ENCODE measurements around the gene PRKN.

The PRKN gene

GRCh38 chr6:161947371-161947770 is 780.2 kb downstream of the PRKN start:
- TF ChIP-seq CTCF (IDR thresholded peaks at IDR 0.05), result no peak
- intact Hi-C loops (cut with DNase I; ENCODE audit: low total_unique reads), result no loop called here

GRCh38 chr6:161946461-161946860 is 781.1 kb downstream of the PRKN start:
- Histone ChIP-seq H3K27ac (no peak overlapping the region), H3K4me3 (no peak overlapping the region), H3K4me1 (no peaks in the 10 kb centered on the region), H3K36me3 (no peaks in the 10 kb centered on the region), H3K27me3 (no peaks in the 10 kb centered on the region), H3K9me3 (no peaks in the 10 kb centered on the region)
- intact Hi-C loops (cut with DNase I; ENCODE audit: low total_unique reads), result no loop called here
- no peak for TF ChIP-seq CTCF (IDR thresholded peaks at IDR 0.05)
- DNase-seq, result no peak

More at GRCh38 chr6:161947371-161947770, 780.2 kb downstream of the PRKN start:
- no peaks in the 10 kb centered on the region for H3K36me3 ChIP-seq
- H3K27me3 ChIP-seq, result no peaks in the 10 kb centered on the region
- H3K4me1 ChIP-seq, result no peaks in the 10 kb centered on the region
- DNase-seq, result no peak
- H3K27ac ChIP-seq, result no peak overlapping the region
- H3K9me3 ChIP-seq, result no peaks in the 10 kb centered on the region
- no peak overlapping the region for H3K4me3 ChIP-seq

GRCh38 chr6:161943561-161943960 is 784.0 kb downstream of the PRKN start:
- Histone ChIP-seq H3K27ac (no peak overlapping the region), H3K9me3 (no peaks in the 10 kb centered on the region), H3K36me3 (no peaks in the 10 kb centered on the region), H3K4me1 (no peaks in the 10 kb centered on the region), H3K27me3 (no peaks in the 10 kb centered on the region), H3K4me3 (no peak overlapping the region)
- DNase-seq, result no peak
- intact Hi-C loops (cut with DNase I; ENCODE audit: low total_unique reads), result no loop called here
- TF ChIP-seq CTCF (IDR thresholded peaks at IDR 0.05), result no peak

GRCh38 chr6:161941565-161941964 is 786.0 kb downstream of the PRKN start:
- no peak for DNase-seq
- H3K36me3 ChIP-seq, result no peaks in the 10 kb centered on the region
- H3K4me1 ChIP-seq, result no peaks in the 10 kb centered on the region
- no peaks in the 10 kb centered on the region for H3K27me3 ChIP-seq
- intact Hi-C loops (cut with DNase I; ENCODE audit: low total_unique reads), result no loop called here
- H3K27ac ChIP-seq, result no peak overlapping the region
- TF ChIP-seq CTCF (IDR thresholded peaks at IDR 0.05), result no peak
- peaks cover 0 to 1% (median 0%) of the 10 kb centered on the region in 3 donors for H3K9me3 ChIP-seq
- H3K4me3 ChIP-seq, result no peak overlapping the region

- no peaks in the 10 kb centered on the region for H3K36me3 ChIP-seq
- H3K27ac ChIP-seq, result no peak overlapping the region
- no peak overlapping the region for H3K4me3 ChIP-seq
- no peaks in the 10 kb centered on the region for H3K4me1 ChIP-seq
- intact Hi-C loops (cut with DNase I; ENCODE audit: low total_unique reads), result no loop called here
- H3K9me3 ChIP-seq, result peaks cover 0 to 6% (median 4%) of the 10 kb centered on the region in 3 donors
- no peak for DNase-seq
- no peaks in the 10 kb centered on the region for H3K27me3 ChIP-seq
- TF ChIP-seq CTCF (IDR thresholded peaks at IDR 0.05), result no peak
Measured at GRCh38 chr6:161940519-161940918, 787.0 kb downstream of the PRKN start.

- DNase-seq, result no peak
- intact Hi-C loops (cut with DNase I; ENCODE audit: low total_unique reads), result no loop called here
- Histone ChIP-seq H3K36me3 (no peaks in the 10 kb centered on the region), H3K4me1 (no peaks in the 10 kb centered on the region), H3K27ac (no peak overlapping the region), H3K4me3 (no peak overlapping the region), H3K9me3 (no peaks in the 10 kb centered on the region), H3K27me3 (no peaks in the 10 kb centered on the region)
- no peak for TF ChIP-seq CTCF (IDR thresholded peaks at IDR 0.05)
Measured at GRCh38 chr6:161926324-161926723, 801.2 kb downstream of the PRKN start.

Measured in tibial artery (tissue), 4 donors.